Measurements from ENCODE around the gene CFI.
A peak's percentile ranks its signal among the peaks of the same experiment; 100 is the strongest.

CFI gene

GRCh38 chr4:109729718-109730618 is 71.8 kb downstream of the CFI start, which contains the start of gene PLA2G12A:
Gene PLA2G12A, minus strand, starts transcription at chr4:109730070. Its CDS starts 261 bp downstream, at chr4:109729809.
- DNase-seq, result peak; percentile 80

- no peak for DNase-seq
Observed at GRCh38 chr4:109729117-109729717, 72.6 kb downstream of the CFI start.

DNA sequence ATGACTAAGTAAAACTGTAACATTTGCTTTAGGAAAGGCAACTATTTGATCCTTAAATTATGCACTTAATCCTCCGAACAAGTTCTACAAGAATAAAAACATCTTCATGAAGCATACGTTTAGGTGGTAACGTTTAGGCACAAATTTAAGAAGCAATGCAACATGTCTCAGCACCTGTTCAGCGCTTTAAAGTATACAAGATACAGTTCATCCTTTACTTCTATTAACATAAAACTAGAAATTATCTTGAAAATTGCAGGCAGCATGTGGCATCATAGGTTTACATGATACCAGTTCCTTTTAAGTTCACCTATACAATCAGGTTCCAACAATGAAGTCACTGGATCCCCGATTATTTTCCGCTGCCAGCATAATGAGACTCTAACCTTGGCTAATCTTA is 73.4 kb downstream of the CFI start:
- no peak for DNase-seq

DNA sequence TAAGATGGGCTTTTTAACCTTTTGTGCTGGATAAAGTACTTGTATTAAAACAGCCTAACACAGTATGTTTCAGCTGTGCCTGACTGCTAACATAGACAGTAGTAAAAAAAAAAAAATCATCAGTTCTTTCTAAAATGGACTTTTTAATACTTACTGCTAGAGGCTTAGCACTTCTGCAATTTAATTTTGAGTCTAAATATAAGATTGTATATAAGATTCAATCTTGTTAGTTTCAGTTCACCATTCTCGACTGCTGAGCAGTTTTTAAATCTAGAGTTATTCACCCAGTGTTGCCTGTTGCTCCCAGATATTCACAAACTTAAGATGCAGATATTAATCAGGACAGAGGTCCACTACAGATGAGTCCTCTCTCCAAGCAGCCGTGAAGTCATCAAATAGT is 78.7 kb downstream of the CFI start:
- DNase-seq, result no peak

- DNase-seq, result no peak
Observed at GRCh38 chr4:109722357-109722756, 79.4 kb downstream of the CFI start.

GRCh38 chr4:109721033-109721432 is 80.8 kb downstream of the CFI start:
- no peak for DNase-seq

- no peak for DNase-seq
Observed at GRCh38 chr4:109719604-109720003, 82.2 kb downstream of the CFI start.

DNA sequence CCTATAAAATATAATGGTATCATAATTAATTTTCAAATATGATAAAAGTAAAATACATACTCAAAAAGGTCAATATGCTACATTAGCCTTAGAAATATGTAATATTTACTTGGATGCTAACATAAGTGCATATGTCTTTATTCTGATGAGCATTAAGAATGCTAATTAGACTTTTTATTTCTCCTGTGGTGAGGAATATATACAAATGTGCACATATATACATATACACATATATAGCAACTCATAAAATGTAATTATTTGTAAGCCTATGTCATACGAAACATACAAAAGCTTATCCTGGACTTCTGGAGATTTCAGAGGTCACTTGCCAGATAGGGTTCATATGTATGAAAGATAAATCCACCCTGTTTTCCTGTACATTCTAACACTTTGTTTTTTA is 83.0 kb downstream of the CFI start:
- DNase-seq, result no peak

- DNase-seq, result no peak
Observed at GRCh38 chr4:109713500-109713899, 88.3 kb downstream of the CFI start.

DNA sequence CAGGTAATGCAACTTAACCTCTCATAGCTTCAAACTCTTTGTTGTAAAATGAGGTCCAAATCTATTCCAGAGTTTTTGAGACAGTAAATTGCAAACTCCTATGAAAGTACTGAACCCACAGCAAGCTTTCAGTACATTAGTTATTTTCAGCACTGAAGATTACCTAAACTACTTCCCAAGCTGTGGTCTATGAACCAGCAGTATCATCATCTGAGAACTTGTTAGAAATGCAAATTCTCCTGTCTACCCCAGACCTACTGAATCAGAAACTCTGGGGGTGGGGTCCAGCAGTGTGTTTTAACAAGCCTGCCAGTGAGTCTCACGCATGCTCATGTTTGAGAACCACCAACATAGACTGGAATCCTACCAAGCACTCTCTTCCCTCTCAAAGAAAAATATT is 92.8 kb downstream of the CFI start:
- no peak for DNase-seq

DNA sequence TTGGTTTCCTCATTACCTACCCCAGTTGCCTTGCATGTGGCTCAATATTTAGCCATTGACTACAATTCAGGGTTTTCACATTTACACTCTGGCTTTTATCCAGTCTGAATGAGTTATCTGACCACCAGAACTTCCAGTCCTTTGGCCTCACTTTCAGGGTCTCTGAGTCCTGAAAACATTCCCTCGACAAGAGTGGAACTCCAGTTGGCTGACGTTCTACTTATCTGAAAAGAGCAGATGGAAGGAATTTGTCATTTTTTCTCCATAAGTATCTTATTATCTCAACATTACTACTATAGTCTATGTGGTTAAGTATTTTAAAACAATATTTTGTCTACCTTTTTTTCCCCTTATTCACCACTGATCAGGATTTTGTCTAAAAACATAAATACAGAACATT is 93.4 kb downstream of the CFI start:
- no peak for DNase-seq

GRCh38 chr4:109703664-109704361 is 98.0 kb downstream of the CFI start:
- DNase-seq, result no peak

DNA sequence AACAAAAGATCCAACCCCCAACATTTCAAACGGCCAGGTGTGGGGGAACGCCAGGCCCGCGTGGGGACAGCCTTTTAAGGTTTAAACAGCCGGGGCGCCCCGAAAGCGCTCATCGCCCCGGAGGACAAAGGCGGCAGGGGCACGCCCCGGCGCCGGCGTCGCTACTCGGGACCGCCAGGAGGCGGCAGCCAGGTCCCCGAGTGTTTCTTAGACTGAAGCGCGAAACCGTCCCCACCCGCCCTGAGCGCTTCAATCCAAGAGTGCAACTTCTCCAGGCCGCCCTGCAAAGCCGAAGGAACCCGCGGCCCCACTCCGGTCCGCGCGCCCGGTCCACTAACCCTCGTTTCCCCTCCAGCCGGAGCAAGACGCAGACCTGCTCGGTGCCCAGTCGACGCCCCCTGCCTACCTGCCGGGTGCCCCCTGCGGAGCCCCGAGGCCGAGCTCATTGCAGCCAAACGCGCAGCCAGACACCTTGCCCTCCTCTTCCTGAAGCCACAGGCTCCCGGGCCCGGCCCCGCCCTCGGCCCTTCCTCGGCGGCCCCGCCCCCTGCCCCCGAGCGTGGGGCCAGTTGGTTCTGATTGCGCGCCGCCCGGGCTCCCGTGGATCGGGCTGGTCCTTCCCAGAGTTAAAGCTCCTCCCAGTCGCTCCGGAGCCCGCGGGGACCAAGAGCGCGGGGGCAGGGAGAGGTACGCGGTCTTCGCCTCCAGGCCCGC is 98.7 kb downstream of the CFI start, which contains the start of gene CASP6:
Gene CASP6, minus strand, starts transcription at position 496 of the 714 bp plus-strand sequence. Its CDS starts 50 bp downstream, at position 446.
- peak; percentile 81 for DNase-seq

DNA sequence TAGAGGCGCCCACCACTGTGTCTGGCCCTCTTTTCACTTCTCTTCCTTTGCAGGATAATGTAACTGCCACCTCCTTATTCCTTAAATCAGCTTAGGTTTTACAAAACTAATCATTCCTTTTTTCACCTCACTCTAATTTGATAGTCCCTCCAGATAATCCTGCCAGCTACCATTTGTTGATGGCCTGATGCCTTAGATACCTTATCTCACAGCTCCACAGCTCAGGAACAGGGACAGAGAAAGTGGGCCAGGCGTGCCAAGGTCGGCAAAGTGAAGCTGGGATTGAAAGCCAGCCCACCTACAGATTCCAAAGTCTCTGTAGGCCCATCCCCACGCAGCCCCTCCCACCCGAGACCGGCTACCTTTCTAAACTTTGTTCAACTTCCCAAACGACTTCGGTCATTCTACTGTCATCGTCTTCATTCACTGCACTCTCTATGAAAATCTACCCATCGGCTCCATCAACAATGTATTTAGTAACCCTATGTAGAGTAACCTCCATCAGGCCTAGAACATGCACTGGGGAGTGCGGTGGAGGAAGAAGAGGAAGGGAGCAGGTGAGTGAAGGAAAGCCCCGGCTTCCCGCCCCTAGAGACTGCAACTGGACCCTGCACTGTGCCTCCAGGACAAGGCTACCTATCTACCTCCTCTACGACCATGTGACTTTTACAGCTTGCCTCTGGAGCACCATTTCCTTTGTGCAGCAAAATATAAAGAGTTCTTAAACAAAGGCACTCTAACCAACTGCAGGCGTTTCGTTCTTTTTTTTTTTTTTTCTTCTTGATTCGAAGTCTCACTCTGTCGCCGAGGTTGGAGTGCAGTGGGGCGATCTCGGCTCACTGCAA is 100.0 kb downstream of the CFI start:
- DNase-seq, result peak; percentile 4

- no peak for DNase-seq
Observed at GRCh38 chr4:109699553-109700225, 102.1 kb downstream of the CFI start.

- no peak for DNase-seq
Observed at GRCh38 chr4:109698656-109699055, 103.1 kb downstream of the CFI start.

- DNase-seq, result no peak
Observed at GRCh38 chr4:109691411-109691920, 110.3 kb downstream of the CFI start.
